ENCODE results near the gene PFKFB2. TPM values are rescaled to one million over a fixed set of nuclear protein-coding genes. Genes with fewer than 3 reads are reported as not detected.

The PFKFB2 gene
- total and polyA plus RNA-seq, 4 donors: 1.5 to 5.9 (median 3.0) TPM

- H3K9me3 ChIP-seq (ENCODE audit: control insufficient read depth in 4 of 4, low read length in 3 of 4): no peaks in the 10 kb centered on the region
- no peak overlapping the region for H3K4me3 ChIP-seq (ENCODE audit: low read depth in 1 of 3, low read length in 3 of 3)
- no peak overlapping the region for H3K27ac ChIP-seq (ENCODE audit: low read depth in 1 of 2, low read length in 2 of 2)
- 98% methylated on average over 2 of the region's 2 CpGs for whole genome bisulfite sequencing
- no peak overlapping the region for H3K9ac ChIP-seq (ENCODE audit: low read depth in 1 of 2, low read length in 2 of 2)
- no peaks in the 10 kb centered on the region for H3K36me3 ChIP-seq (ENCODE audit: control insufficient read depth in 4 of 4, insufficient read depth in 3 of 4, low read depth in 1 of 4, low read length in 3 of 4)
- peaks cover 0 to 4% (median 3%) of the 10 kb centered on the region in 4 donors for H3K4me1 ChIP-seq (ENCODE audit: control insufficient read depth in 4 of 4, insufficient read depth in 4 of 4, low read length in 3 of 4)
- TF ChIP-seq ZBTB33 (IDR thresholded peaks at IDR 0.05) (no peak), REST (IDR thresholded peaks at IDR 0.05) (no peak), HNF4A (conservative IDR thresholded peaks at IDR 0.05) (no peak), GABPA (IDR thresholded peaks at IDR 0.05 in 1 of 2, conservative IDR thresholded peaks at IDR 0.05 in 1 of 2) (no peak), HNF4G (IDR thresholded peaks at IDR 0.05) (no peak), NR2F2 (IDR thresholded peaks at IDR 0.05) (no peak), JUND (IDR thresholded peaks at IDR 0.05) (no peak), EGR1 (IDR thresholded peaks at IDR 0.05; ENCODE audit: low read depth in 2 of 2) (no peak), TAF1 (conservative IDR thresholded peaks at IDR 0.05) (no peak), FOXA1 (IDR thresholded peaks at IDR 0.05) (no peak), MAX (IDR thresholded peaks at IDR 0.05) (no peak), RAD21 (IDR thresholded peaks at IDR 0.05) (no peak), RXRA (IDR thresholded peaks at IDR 0.05) (no peak)
- no peaks in the 10 kb centered on the region for H3K27me3 ChIP-seq (ENCODE audit: control insufficient read depth in 4 of 4, insufficient read depth in 4 of 4, low read length in 3 of 4)
- no peak for DNase-seq (ENCODE audit: low spot score)
Measured at GRCh38 chr1:207010726-207011125, 42.3 kb upstream of the PFKFB2 start.

- H3K9me3 ChIP-seq (ENCODE audit: control insufficient read depth in 4 of 4, low read length in 3 of 4): no peaks in the 10 kb centered on the region
- no peak overlapping the region for H3K27ac ChIP-seq (ENCODE audit: low read depth in 1 of 2, low read length in 2 of 2)
- H3K9ac ChIP-seq (ENCODE audit: low read depth in 1 of 2, low read length in 2 of 2): no peak overlapping the region
- 95% methylated on average over 6 of the region's 6 CpGs for WGBS
- H3K27me3 ChIP-seq (ENCODE audit: control insufficient read depth in 4 of 4, insufficient read depth in 4 of 4, low read length in 3 of 4): no peaks in the 10 kb centered on the region
- H3K4me1 ChIP-seq (ENCODE audit: control insufficient read depth in 4 of 4, insufficient read depth in 4 of 4, low read length in 3 of 4): no peaks in the 10 kb centered on the region
- H3K4me3 ChIP-seq (ENCODE audit: low read depth in 1 of 3, low read length in 3 of 3): no peak overlapping the region
- DNase-seq (ENCODE audit: low spot score): no peak
- TF ChIP-seq JUND (IDR thresholded peaks at IDR 0.05): no peak
- TF ChIP-seq CTCF (IDR thresholded peaks at IDR 0.05; ENCODE audit: low read depth, low read length, missing input control): no peak
- no peak for TF ChIP-seq GABPA (IDR thresholded peaks at IDR 0.05 in 1 of 2, conservative IDR thresholded peaks at IDR 0.05 in 1 of 2)
- no peak for TF ChIP-seq ZBTB33 (IDR thresholded peaks at IDR 0.05)
- no peaks in the 10 kb centered on the region for H3K36me3 ChIP-seq (ENCODE audit: control insufficient read depth in 4 of 4, insufficient read depth in 3 of 4, low read depth in 1 of 4, low read length in 3 of 4)
Measured at GRCh38 chr1:207013321-207014085, 39.6 kb upstream of the PFKFB2 start.
